Measurements from ENCODE around the gene LRRC8C.

DNA sequence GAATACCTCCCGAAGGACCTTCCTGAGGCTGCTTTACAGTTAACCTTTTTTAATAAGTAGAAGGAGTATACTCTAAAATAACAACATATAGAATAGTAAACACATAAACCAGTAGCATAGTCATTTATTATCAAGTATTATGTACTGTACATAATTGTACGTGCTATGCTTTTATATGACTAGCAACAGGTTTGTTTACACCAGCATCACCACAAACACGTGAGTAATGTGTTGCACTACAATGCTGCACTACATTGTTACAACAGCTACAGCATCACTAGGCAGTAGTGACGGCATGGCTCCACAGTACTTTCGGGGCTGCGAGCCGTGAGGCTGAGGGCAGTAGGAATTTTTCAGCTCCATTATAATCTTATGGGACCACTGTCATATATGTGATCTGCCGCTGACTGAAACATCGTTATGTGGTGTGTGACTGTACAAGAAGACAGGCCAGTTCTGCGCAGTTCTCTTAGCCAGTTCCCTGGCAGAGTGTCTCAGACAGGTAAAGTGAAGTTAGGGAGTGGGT lies 105.1 kb downstream of the LRRC8C start:
- TF ChIP-seq, protein P1, sequence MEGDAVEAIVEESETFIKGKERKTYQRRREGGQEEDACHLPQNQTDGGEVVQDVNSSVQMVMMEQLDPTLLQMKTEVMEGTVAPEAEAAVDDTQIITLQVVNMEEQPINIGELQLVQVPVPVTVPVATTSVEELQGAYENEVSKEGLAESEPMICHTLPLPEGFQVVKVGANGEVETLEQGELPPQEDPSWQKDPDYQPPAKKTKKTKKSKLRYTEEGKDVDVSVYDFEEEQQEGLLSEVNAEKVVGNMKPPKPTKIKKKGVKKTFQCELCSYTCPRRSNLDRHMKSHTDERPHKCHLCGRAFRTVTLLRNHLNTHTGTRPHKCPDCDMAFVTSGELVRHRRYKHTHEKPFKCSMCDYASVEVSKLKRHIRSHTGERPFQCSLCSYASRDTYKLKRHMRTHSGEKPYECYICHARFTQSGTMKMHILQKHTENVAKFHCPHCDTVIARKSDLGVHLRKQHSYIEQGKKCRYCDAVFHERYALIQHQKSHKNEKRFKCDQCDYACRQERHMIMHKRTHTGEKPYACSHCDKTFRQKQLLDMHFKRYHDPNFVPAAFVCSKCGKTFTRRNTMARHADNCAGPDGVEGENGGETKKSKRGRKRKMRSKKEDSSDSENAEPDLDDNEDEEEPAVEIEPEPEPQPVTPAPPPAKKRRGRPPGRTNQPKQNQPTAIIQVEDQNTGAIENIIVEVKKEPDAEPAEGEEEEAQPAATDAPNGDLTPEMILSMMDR (IDR thresholded peaks at IDR 0.05 in 8 of 11, conservative IDR thresholded peaks at IDR 0.05 in 3 of 11): no peak
- no peak for TF ChIP-seq POLR2AphosphoS5 (IDR thresholded peaks at IDR 0.05)

Data from spleen (tissue), 7 donors.